Posterior cingulate gyrus (tissue), 11 donors: ENCODE data around the gene ARID4B.
A peak's percentile ranks its signal among the peaks of the same experiment; 100 is the strongest.
"Not testable (repeated sequence)": the region's sequence is repeated elsewhere in the genome, so short reads cannot be mapped to it uniquely, and the experiment has no call there.

Experiments used
- DNase-seq, 10 donors: peaks; one replicate each; pipeline versions ENCODE4 v3.0.0 to v3.0.0-alpha.2; 2020 to 2021; ENCODE audit warnings: mixed read lengths in 3 of 10
- intact Hi-C: fragments of 100-400 bp; cut with DNase I; formaldehyde crosslinking; loops from one replicate; pipeline ENCODE4 v1.15.1; 2023

ARID4B gene

DNA sequence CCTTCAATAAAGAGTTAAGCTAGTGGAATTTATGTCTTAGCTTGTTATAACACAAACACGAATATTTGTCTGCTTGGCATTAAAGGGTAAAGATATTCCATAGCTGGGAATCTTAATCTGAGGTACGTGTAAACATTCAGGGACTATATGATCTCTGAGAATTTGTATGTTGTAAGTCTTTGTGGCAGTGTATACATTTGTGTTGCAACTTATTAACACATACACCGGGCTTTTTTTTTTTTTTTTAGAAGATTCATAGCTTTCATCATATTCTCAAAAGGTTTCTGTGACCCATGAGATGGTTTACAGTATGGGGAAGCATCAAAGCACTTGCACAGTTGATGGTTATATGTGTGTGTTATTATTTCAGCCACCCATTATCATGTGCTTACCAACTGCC, 3.4 kb upstream of the ARID4B start:
- DNase-seq: no peak
- intact Hi-C loops: no loop called here

DNA sequence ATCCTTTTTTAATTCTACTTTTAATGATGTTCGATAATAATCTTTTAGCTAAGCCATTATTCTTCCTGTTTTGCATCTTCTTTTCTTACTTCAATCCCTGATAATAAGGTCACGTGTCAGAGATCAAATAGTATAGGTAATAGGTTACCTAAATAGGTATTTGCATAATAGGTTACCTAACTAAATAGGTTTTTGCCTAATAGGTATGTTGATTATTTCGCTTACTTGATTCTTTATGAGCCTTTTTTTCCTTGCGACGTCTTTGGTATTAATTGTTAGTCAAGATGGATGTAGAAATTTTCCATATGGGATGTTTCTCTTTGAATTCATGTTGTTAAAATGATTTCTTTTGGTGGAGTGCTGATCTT, 2.9 kb upstream of the ARID4B start:
- DNase-seq: no peak
- intact Hi-C loops: no loop called here

DNA sequence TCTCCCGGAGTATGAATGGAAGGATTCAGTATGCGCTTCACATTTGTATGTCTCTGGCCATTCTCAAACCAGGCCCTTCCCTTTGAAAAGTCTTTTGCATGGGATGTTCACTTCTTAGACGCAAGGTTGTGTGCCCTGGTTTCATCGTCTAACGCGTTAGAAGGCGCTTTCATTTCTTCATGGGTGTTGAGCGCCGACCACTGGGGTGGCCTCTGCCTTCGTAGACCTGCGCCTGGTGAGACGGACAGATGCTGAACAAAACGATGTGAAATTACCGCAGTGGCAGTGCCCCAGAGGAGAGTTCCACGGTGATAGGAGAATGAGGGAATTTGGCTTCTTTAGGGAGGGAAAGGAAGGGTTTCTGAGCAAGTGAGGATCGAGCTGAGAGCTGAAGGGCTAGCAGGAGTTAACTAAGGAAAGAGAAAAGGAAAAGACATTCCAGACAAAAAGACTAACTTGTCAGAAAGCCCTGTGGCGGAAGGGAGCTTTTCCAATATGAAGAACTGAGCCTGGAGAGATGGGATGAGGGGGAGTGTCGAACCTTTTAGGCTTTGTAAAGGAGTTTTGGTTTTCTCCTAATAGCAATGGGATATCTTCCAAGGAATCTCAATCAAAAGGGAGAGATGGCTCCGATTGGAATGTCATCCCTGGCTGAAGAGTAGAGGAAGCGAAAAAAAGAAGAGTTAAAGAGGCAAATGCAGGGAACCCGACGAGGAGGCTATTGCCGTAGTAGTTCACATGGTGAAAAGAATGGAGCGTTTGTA, 1.3 kb upstream of the ARID4B start:
- intact Hi-C loops: loop anchor here (2.0 to 10.0 kb wide), 5 partner anchors 37 to 205 kb away; partner anchors contain the start of genes B3GALNT2, RBM34, TBCE and TOMM20
- peak in 7 of 10 donors; percentile 12 to 86 (median 20) for DNase-seq

DNA sequence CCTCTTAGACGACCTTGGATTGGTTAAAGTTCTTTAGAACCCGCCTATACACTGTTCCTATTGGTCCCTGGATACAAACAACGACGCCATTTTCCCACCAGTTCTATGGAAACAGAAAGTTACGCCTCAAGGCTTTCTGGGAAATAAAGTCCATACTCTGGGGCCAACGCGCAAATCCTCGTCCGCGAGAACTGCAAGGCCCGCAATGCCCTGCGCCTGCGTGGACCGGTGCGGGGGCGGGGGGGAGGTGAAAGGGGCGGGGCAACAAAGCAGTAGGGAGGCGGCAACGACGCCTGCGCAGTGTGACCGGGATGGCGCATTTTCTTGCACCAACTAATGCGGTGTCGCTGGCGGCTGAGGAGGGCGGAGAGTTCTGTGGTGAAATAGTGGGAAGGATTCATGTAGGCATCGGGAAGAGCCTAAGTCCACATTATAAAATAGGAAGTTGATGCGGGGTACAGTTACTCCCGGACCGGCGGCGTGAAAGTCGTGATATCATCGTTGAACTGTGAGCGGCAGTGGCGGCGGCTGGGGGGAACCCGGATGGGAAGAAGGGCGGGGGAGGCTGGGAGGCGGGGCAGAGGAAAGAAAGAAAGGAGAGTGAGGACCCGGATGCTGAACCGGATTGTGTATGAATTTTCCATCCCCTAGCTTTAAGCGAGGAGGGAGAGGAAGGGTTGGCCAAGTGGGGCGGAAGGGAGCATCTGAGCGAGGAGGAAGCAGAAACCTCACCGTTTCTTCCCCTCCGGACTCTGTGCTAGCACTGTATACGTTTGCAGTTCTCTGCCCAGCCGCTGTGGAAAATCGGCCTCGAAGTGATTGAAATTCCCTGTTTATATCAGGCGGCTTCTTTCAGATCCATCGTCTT, 526 bp upstream of the ARID4B start, which contains the start of gene GGPS1:
GGPS1 (plus strand) TSS at position 300 of the 868 bp plus-strand sequence. CDS start 6,695 bp downstream, outside the sequence.
- peak; percentile 95 to 99 (median 98) for DNase-seq
- intact Hi-C loops: loop anchor here (2.0 to 10.0 kb wide), 5 partner anchors 38 to 204 kb away; partner anchors contain the start of genes B3GALNT2, RBM34, TBCE and TOMM20

DNA sequence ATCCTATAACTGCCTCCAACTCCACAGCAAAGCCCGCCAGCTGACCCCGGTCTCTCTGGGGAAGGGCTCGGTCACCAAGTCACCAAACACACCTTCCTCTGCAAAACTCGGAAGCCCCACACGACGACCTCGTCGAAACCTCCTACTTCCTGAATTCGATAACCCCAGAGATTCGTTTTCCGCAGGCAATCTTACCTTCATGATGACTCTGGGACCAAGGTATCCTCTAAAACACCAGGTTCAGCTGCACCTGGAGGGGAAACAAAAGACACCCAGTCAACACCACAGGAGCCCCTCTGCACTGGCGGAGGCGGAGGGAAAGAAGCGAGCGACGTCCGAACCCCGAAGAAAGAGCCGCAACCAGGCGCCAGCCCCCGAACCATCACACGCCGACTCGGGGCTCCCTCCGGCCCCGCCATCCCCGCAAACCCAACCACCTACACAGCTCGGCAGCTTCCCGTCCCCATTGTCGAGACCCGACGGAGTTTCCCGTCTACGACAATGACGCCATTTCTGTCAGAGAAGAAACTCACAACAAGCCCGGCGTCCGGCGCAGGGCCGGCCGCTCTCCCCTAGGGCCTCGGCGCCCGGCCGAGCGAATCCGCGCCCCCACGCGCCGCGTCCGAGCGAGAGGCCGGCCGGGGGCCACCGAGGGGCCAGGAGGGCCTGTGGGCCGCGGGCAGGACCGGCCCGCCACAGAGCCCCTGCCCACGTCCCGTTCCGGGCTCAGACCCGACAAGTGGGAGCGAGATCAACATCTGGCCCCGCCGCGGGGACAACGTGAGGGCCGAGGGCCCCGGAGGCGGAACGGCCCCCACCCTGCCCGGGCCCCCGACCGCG, 1.0 kb downstream of the ARID4B start:
- intact Hi-C loops: loop anchor here (2.0 to 10.0 kb wide), 3 partner anchors 90 to 202 kb away; partner anchors contain the start of genes B3GALNT2 and TOMM20

DNA sequence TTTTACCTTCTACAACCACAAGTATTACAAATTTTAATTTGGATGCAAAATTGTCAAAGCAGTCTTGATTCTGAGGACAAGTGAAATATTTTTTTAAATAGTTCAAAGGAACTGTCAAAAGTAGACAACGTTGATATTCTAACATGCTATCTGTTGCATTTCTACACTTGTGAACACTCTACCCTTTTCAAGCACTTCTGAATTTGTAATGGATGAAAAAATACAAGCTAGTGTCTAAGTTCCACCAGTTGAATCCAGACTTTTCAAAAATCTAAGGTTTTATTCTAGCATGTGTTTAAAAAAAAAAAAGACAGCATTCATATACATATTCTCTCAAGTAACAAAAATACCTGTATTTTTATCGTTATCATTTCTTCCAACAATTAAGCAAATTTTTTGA, 2.1 kb downstream of the ARID4B start:
- intact Hi-C loops: loop anchor here (2.0 to 10.0 kb wide), 3 partner anchors 91 to 201 kb away; partner anchors contain the start of genes B3GALNT2 and TOMM20

More for the DNA sequence above, 1.0 kb downstream of the ARID4B start:
- peak in 7 of 10 donors; percentile 19 to 85 (median 37) for DNase-seq

DNA sequence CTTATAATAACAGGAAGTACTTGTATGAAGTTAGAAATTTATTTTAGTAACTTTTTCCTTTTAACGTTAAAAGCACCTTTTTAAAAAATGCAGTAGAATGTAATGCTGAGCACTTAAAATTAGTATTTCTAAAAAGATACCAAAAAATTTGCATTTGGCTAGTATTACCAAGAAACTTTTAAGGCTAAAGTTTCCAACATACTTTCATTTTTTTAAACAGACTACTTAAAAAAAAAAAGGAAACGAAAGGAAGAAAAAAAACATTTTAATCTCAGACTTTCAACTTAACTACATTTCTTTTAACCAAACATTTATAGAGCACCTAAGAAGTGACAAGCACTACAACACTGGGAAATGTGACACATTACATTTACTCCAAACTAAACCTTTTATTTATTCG, 2.8 kb downstream of the ARID4B start:
- intact Hi-C loops: loop anchor here (5.0 to 10.0 kb wide), 2 partner anchors 177 to 200 kb away; partner anchors contain the start of genes B3GALNT2 and TOMM20

More for the DNA sequence above, 2.1 kb downstream of the ARID4B start:
- DNase-seq: no peak

DNA sequence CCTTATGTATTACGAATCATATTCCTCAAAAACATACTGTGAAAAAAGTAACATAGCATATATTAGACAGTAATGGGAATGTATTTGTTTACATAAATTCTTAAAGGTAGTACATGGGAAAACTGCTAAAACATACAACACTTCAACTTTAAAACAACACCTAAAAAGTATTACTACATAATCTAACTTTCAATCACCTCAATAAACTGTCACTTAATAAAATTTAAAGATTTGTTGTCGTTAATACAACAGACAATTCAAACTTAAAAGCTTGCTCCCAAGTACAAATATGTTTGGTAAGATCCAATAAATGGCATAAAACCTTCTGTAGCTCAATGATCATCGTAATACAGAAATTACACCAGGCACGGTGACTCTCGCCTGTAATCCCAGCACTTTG, 3.7 kb downstream of the ARID4B start:
- intact Hi-C loops: loop anchor here (10.0 kb wide), 1 partner anchor 199 kb away; the partner anchor contains the start of gene TOMM20
- DNase-seq: no peak

More for the DNA sequence above, 2.8 kb downstream of the ARID4B start:
- no peak for DNase-seq

DNA sequence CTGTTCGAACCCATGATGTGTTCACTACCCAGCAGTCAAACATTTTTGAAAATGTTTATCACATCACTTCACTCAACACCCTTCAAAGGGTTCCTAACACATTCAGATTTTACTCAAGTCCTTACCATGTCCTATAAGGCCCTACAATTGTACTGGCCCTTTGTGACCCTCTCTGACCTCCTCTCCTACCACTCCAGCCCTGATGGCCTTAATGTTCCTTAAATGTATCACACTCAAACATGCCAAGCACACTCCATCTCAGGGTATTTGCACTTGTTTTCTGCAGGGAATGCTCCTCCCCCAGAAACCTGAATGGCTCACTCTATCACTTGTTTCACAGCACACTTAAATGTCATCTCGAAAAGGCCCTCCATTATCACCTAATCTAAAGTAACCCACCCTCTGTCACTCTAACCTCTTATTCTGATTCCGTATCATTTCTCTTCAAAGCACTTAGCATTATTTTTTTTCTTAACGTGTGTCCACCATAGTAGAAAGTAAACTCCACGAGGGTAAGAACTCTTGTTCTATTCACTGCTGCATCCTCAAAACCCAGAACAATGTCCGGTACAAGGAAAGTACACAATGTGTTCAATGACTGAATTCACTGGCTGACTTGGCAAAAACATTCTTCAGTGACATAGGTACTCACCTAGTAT, 7.3 kb downstream of the ARID4B start:
- intact Hi-C loops: loop anchor here (10.0 kb wide), 1 partner anchor 196 kb away; the partner anchor contains the start of gene TOMM20
- DNase-seq: no peak

DNA sequence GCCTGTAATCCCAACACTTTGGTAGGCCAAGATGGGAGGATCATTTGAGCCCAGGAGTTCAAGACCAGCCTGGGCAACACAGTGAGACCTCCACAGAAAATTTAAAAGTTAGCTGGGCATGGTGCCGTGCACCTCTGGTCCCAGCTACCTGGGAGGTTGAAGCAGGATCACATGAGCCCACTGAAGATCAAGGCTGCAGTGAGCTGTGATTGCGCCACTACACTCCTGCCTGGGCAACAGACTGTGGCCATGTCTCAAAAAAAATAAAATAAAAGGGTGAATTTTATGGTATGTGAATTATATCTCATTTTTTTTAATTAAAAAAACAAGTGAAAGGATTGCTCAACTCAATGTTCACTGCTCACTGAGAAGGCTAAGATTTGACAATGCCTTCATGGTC, 8.7 kb downstream of the ARID4B start:
- intact Hi-C loops: no loop called here

DNA sequence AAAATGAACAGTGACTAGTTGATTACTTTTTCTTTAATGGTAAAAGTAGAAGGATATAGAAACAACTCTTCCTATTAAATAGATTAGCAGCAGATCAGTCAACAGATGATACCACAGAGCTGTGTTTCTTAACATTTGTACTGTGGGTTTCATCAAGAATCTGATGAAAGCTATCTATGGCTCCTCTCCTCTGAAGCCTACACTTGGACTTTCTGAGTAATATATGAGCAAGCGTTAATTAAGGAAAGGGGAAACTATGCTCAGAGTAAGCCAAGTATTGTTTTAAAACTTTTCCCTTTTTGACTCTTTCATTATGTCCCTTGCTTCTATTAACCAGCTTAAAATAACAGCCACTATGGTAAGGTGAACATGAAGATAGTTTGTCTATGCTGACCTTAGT, 10.8 kb downstream of the ARID4B start:
- no peak for DNase-seq
- intact Hi-C loops: no loop called here

More for the DNA sequence above, 8.7 kb downstream of the ARID4B start:
- no peak for DNase-seq

DNA sequence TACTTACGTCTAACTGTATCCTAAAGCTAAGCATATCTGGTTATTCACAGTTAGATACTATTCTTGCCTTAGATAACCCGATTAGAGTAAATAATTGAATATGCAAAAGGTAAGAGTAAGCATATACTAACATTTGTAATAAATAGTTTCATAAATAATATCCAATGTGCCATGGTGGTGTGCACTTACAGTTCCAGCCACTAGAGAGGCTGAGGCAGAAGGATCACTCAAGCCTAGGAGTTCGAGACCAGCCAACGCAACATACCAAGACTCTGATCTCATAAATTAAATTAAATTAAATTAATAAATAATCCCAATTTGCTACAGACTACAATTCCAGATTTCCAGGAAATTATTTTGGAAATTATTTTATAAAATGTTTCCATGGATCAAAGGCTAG, 12.2 kb downstream of the ARID4B start:
- DNase-seq: no peak
- intact Hi-C loops: no loop called here

DNA sequence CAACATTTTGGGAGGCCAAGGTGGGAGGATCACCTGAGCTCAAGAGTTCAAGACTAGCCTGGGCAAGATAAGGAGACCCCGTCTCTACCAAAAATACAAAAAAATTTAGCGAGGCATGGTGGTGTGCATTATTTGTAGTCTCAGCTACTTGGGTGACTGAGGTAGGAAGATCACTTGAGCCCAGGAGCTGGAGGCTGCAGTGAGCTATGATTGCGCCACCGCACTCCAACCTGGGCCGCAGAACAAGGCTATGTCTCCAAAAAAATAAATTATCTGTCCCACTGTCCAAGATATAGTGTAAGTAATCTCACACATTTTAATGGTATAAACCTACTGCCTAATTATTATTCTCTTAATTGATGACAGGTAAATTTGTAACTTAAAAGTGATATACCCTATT, 12.8 kb downstream of the ARID4B start:
- DNase-seq: peak in 1 of 10 donors; percentile 26
- intact Hi-C loops: no loop called here

DNA sequence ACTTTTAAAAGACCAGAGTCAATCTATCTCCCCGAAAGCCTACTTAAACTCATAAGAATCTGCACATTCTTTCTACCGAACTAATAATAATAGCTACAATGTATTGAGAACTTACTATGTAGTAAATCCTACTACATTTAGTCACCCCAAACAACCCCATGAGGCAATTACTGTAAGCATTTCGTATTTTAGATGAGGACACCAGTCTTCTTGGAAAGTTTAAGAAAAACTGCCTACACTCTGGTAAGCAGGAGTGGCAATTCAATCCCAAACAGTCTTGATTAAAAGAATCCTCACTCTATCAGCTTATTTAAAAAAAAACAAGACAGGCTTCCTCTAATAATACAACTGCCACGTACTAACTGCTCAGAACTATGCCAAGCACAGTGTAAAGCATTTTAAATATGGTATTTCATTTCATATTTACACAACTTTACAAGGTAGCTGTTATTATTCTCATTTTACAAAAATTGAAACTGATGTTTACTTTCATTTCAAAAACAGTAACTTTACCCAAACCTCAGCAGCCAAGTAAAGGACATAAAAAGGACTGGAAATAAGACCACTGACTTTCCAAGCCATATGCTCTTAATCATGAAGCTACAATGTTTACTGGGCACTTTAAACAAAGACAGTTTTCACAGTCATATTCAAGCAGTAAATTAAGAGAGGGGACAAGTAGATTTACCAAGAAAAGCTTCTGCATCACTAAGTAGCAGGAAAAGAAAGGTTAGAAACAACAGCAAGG, 13.9 kb downstream of the ARID4B start:
- DNase-seq: no peak
- intact Hi-C loops: no loop called here

DNA sequence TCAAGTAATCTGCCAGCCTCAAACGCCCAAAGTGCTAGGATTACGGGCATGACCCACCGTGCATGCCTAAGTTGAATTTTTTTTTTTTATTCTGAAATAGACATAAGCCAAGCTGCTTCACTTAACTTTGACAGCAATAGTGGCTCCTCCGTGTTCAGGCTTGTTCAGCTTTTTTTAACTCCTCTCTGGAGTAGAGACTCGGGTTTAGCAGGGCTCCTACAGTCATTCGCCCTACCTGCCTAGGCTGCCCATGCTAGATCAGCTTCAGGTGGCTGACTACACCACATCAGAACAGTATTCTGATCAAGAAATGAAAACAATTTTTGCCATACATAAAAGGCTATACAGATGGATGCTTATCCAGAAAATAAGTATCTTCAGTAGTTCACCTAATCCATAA, 14.7 kb downstream of the ARID4B start:
- intact Hi-C loops: no loop called here

DNA sequence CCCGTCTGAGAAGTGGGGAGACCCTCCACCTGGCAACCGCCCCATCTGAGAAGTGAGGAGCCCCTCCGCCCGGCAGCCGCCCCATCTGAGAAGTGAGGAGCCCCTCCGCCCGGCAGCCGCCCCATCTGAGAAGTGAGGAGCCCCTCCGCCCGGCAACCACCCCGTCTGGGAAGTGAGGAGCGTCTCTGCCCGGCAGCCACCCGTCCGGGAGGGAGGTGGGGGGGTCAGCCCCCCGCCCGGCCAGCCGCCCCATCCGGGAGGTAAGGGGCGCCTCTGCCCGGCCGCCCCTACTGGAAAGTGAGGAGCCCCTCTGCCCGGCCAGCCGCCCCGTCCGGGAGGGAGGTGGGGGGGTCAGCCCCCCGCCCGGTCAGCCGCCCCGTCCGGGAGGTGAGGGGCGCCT, 18.8 kb downstream of the ARID4B start:
- peak in 1 of 10 donors; percentile 65 for DNase-seq
- intact Hi-C loops: not testable (repeated sequence)

More for the DNA sequence above, 14.7 kb downstream of the ARID4B start:
- no peak for DNase-seq

DNA sequence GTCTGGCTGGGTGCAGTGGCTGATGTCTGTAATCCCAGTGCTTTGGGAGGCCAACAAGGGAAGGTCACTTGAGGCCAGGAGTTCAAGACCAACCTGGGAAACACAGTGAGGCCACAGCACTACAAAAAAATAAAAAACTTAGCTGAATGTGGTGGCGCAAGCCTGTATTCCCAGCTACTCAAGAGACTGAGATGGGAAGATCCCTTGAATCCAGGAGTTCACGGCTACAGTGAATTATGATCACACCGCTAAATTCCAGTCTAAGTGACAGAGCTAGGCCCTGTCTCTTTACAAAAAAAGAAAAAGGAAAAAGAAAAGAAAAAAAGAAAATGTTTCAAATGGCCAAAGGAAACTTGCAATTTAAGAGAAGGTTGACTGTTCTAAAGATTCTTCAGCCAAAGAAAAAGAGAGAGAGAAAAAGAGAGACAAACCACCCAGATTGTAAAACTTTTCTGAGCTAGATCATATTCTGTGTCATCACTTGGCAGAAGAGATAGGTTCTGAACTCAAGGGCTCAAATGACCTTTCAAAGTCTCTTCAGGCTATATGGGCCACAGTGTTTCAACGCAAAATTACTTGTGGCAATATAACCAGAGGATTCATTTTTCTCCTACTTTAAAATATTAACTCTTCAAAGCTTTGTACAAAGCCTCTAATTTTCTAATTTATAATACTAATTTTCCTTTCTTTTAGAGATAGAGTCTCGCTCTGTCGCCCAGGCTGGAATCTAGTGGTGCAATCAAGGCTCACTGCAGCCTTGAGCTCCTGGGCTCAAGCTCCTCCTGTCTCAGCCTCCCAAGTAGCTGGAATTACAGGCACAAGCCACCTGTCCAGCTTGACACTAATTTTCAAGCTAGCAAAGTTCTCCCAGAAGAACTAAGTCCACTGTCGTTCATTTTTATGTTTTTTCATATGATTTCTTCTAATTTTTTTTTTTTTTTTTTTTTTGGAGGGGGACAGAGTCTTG, 20.5 kb downstream of the ARID4B start:
- intact Hi-C loops: no loop called here
- DNase-seq: no peak
